SK-N-SH (cell line): Measurements from ENCODE around the gene ZNF469. TPM values are rescaled to one million over a fixed set of nuclear protein-coding genes. Genes with fewer than 3 reads are reported as not detected.

Experiments used
- CTCF ChIA-PET: fragments of 300-600, 350-600 bp; formaldehyde crosslinking; extraction: SDS; loops from one replicate; lab custom pipeline; 2021; lab: Yijun Ruan, JAX
- POLR2A ChIA-PET: fragments of 350-600 bp; sonication (Branson Sonifier 250); formaldehyde crosslinking; extraction: SDS; loops from one replicate; lab custom pipeline; 2020; ENCODE audit warnings: antibody characterized with exemption, inconsistent platforms; lab: Yijun Ruan, JAX
- DNase-seq: peaks from one replicate; pipeline ENCODE4 v3.0.0; 2012
- H2AFZ ChIP-seq: fragments of 200-600 bp; sonication (generic); 2 replicates; pipeline ENCODE4 v1.8.1; 2016; ENCODE audit warnings: antibody characterized with exemption, mild to moderate bottlenecking, low read depth
- H3F3A ChIP-seq: fragments of 200-600 bp; sonication (generic); replicated peaks from 2 replicates; pipeline ENCODE3; 2016; ENCODE audit warnings: antibody characterized with exemption, mild to moderate bottlenecking; ENCODE audit not compliant: insufficient read depth
- H3K27ac ChIP-seq, 2 experiments: fragments of 200-500 bp in 1 of 2; fragments of 200-600 bp in 1 of 2; sonication (Bioruptor generic) in 1 of 2; sonication (generic), shearing (Covaris generic) in 1 of 2; 2 replicates each; pipeline versions ENCODE4 v1.5.1 to v1.6.1; 2014 to 2016; ENCODE audit warnings: low read depth in 2 of 2, inconsistent platforms in 1 of 2, low read length in 1 of 2, mild to moderate bottlenecking in 1 of 2, mixed read lengths in 1 of 2
- H3K27me3 ChIP-seq: fragments of 200-600 bp; sonication (generic), shearing (Covaris generic); 2 replicates; pipeline ENCODE4 v1.6.1; 2016; ENCODE audit warnings: mixed run types; ENCODE audit not compliant: insufficient read depth
- H3K36me3 ChIP-seq, 2 experiments: fragments of 200-500 bp in 1 of 2; fragments of 200-600 bp in 1 of 2; sonication (Bioruptor generic) in 1 of 2; sonication (generic) in 1 of 2; replicated peaks in 1 of 2; 2 replicates each; pipeline versions ENCODE3 to v1.5.1; 2014 to 2016; ENCODE audit warnings: low read length in 1 of 2, mild to moderate bottlenecking in 1 of 2; ENCODE audit not compliant: insufficient read depth in 2 of 2, control insufficient read depth in 1 of 2
- H3K4me1 ChIP-seq, 2 experiments: fragments of 200-500 bp in 1 of 2; fragments of 200-600 bp in 1 of 2; sonication (Bioruptor generic) in 1 of 2; sonication (generic), shearing (Covaris generic) in 1 of 2; 2 replicates each; pipeline versions ENCODE4 v1.5.1 to v1.6.1; 2014 to 2016; ENCODE audit warnings: low read depth in 1 of 2, low read length in 1 of 2, mixed run types in 1 of 2; ENCODE audit not compliant: insufficient read depth in 2 of 2, control insufficient read depth in 1 of 2
- H3K4me2 ChIP-seq: fragments of 200-600 bp; sonication (generic), shearing (Covaris generic); 2 replicates; pipeline ENCODE4 v1.6.1; 2017; ENCODE audit warnings: mixed run types
- H3K4me3 ChIP-seq, 2 experiments: fragments of 200-500 bp in 1 of 2; fragments of 200-600 bp in 1 of 2; sonication (Bioruptor generic) in 1 of 2; sonication (generic), shearing (Covaris generic) in 1 of 2; 2 replicates each; pipeline versions ENCODE4 v1.5.1 to v1.8.1; 2014 to 2016; ENCODE audit warnings: low read depth in 2 of 2, inconsistent platforms in 1 of 2, low read length in 1 of 2, mild to moderate bottlenecking in 1 of 2, mixed read lengths in 1 of 2, moderate library complexity in 1 of 2
- H3K79me2 ChIP-seq: fragments of 200-600 bp; sonication (generic); 2 replicates; pipeline ENCODE4 v1.8.1; 2017; ENCODE audit warnings: mild to moderate bottlenecking; ENCODE audit not compliant: insufficient read depth
- H3K9ac ChIP-seq: fragments of 200-600 bp; sonication (generic); 2 replicates; pipeline ENCODE4 v1.6.1; 2017; ENCODE audit warnings: mixed run types
- H3K9me2 ChIP-seq: fragments of 200-600 bp; sonication (generic); 2 replicates; pipeline ENCODE4 v1.6.1; 2017; ENCODE audit warnings: mixed run types
- H3K9me3 ChIP-seq: fragments of 200-600 bp; sonication (generic); 2 replicates; pipeline ENCODE4 v1.6.1; 2017; ENCODE audit warnings: mixed run types, mild to moderate bottlenecking, moderate library complexity
- H4K20me1 ChIP-seq: fragments of 200-600 bp; sonication (generic); 2 replicates; pipeline ENCODE4 v1.6.1; 2017; ENCODE audit warnings: mild to moderate bottlenecking, mixed run types; ENCODE audit not compliant: insufficient read depth
- CHD2 ChIP-seq: fragments of 150-350 bp; IDR thresholded peaks from 2 replicates; pipeline ENCODE4 v1.6.1; 2018; ENCODE audit warnings: low read length; ENCODE audit not compliant: partially characterized antibody
- CTCF ChIP-seq: fragments of 200-600 bp; sonication (generic); IDR thresholded peaks from 2 replicates; pipeline ENCODE4 v1.6.1; 2017; ENCODE audit warnings: antibody characterized with exemption, mild to moderate bottlenecking, moderate library complexity
- ELF1 ChIP-seq: IDR thresholded peaks from 2 replicates; pipeline ENCODE4 v1.4.0; 2012
- EP300 ChIP-seq, 2 experiments: IDR thresholded peaks; 2 replicates each; pipeline versions ENCODE4 v1.4.0 to v1.6.1; 2012; ENCODE audit warnings: borderline replicate concordance in 1 of 2, low read depth in 1 of 2, low read length in 1 of 2
- MXI1 ChIP-seq: IDR thresholded peaks from 2 replicates; pipeline ENCODE4 v1.6.1; 2012; ENCODE audit warnings: mild to moderate bottlenecking, low read depth, low read length, improper control_type of control experiment
- NFIC ChIP-seq: IDR thresholded peaks from 2 replicates; pipeline ENCODE4 v1.4.0; 2012; ENCODE audit warnings: borderline replicate concordance
- PBX3 ChIP-seq: IDR thresholded peaks from 2 replicates; pipeline ENCODE4; 2012
- POLR2AphosphoS5 ChIP-seq: IDR thresholded peaks from 2 replicates; pipeline ENCODE4 v1.6.1; 2012; ENCODE audit warnings: low read depth, low read length
- RAD21 ChIP-seq: IDR thresholded peaks from 2 replicates; pipeline ENCODE4 v1.6.1; 2012; ENCODE audit warnings: mild to moderate bottlenecking, low read length
- RCOR1 ChIP-seq: fragments of 150-350 bp; IDR thresholded peaks from 2 replicates; pipeline ENCODE4 v1.6.1; 2017; ENCODE audit warnings: antibody characterized with exemption, low read length
- RXRA ChIP-seq: IDR thresholded peaks from 2 replicates; pipeline ENCODE4 v1.4.0; 2012; ENCODE audit warnings: low read depth, mild to moderate bottlenecking, borderline replicate concordance
- TAF1 ChIP-seq: IDR thresholded peaks from 2 replicates; pipeline ENCODE4 v1.6.1; 2012; ENCODE audit warnings: low read depth, mild to moderate bottlenecking, low read length, moderate library complexity, borderline replicate concordance
- USF1 ChIP-seq: IDR thresholded peaks from 2 replicates; pipeline ENCODE4 v1.4.0; 2012; ENCODE audit warnings: low read depth, borderline replicate concordance
- USF2 ChIP-seq: fragments of 150-350 bp; IDR thresholded peaks from 2 replicates; pipeline ENCODE4 v1.6.1; 2017; ENCODE audit warnings: antibody characterized with exemption, low read length, low read depth, borderline replicate concordance
- ZBTB33 ChIP-seq: IDR thresholded peaks from 2 replicates; pipeline ENCODE4 v1.4.0; 2012; ENCODE audit warnings: low read depth, borderline replicate concordance
- WGBS: methylation state at CpG from one replicate; pipeline ENCODE4 v1.1.6; 2017; ENCODE audit warnings: low lambda C conversion rate; 5-methylcytosine and 5-hydroxymethylcytosine counted together
- polyA plus RNA-seq, 3 experiments: library from polyadenylated mRNA; depleted of rRNA; stranded (reverse); fragments of >200 nt; gene quantifications; 2 replicates each; pipeline ENCODE4 v1.2.3, GENCODE V29; 2012

Gene ZNF469
- polyA plus RNA-seq, 1 of the 3 experiments (the other 2 are of a cell fraction), result 0.56 TPM

- no peak overlapping the region for H3K4me3 ChIP-seq
- H3K36me3 ChIP-seq, result peaks cover 0 to 3% of the 10 kb centered on the region in 2 experiments
- H3K4me1 ChIP-seq, result peaks cover 0 to 21% of the 10 kb centered on the region in 2 experiments; a peak in 1 of 4 replicates
- TF ChIP-seq RAD21, result no peak
- TF ChIP-seq PBX3, result no peak
- TF ChIP-seq CHD2, result no peak
- TF ChIP-seq RXRA, result no peak
- no peak for TF ChIP-seq NFIC
- TF ChIP-seq ELF1, result no peak
- no peak for TF ChIP-seq CTCF
- TF ChIP-seq USF1, result no peak
- TF ChIP-seq MXI1, result no peak
- TF ChIP-seq TAF1, result no peak
- TF ChIP-seq POLR2AphosphoS5, result no peak
- no peak for TF ChIP-seq USF2
- TF ChIP-seq RCOR1, result no peak
- TF ChIP-seq EP300 (IDR thresholded peaks at IDR 0.05; ENCODE audit: borderline replicate concordance in 1 of 2, low read depth in 1 of 2, low read length in 1 of 2), result no peak
- no peak for TF ChIP-seq ZBTB33
- H3K9me3 ChIP-seq, result no peaks in the 10 kb centered on the region
- no peak overlapping the region for H3K4me2 ChIP-seq
- no peaks in the 10 kb centered on the region for H3K27me3 ChIP-seq
- no peaks in the 10 kb centered on the region for H4K20me1 ChIP-seq
- H3K27ac ChIP-seq, result no peak overlapping the region
- H3K79me2 ChIP-seq, result peaks cover 13% of the 10 kb centered on the region
- no peaks in the 10 kb centered on the region for H3F3A ChIP-seq
- CTCF ChIA-PET, result no interaction called here
- H3K9ac ChIP-seq, result no peak overlapping the region
- H2AFZ ChIP-seq, result no peak overlapping the region
- DNase-seq, result no peak
- H3K9me2 ChIP-seq, result no peaks in the 10 kb centered on the region
- 87% methylated on average over 7 of the region's 7 CpGs for WGBS
- POLR2A ChIA-PET, result no interaction called here
Measured at GRCh38 chr16:88380099-88380498, 2.7 kb upstream of the ZNF469 start.
